Ectodermal cell (in vitro differentiated cells): ENCODE data around the gene MBNL2.
"Not testable (repeated sequence)": the region's sequence is repeated elsewhere in the genome, so short reads cannot be mapped to it uniquely, and the experiment has no call there.

Source experiments
- H3K27ac ChIP-seq: 2 replicates; pipeline ENCODE4 v1.7.0; 2013; ENCODE audit warnings: mild to moderate bottlenecking, low read depth, low read length; ENCODE audit not compliant: insufficient read depth, poor library complexity, severe bottlenecking
- H3K27me3 ChIP-seq: 2 replicates; pipeline ENCODE4 v1.7.0; 2013; ENCODE audit warnings: mild to moderate bottlenecking, low read length; ENCODE audit not compliant: insufficient read depth, control insufficient read depth, poor library complexity, severe bottlenecking
- H3K36me3 ChIP-seq: one replicate; pipeline ENCODE4 v1.7.0; 2013; ENCODE audit warnings: low read length; ENCODE audit not compliant: control insufficient read depth, insufficient read depth
- H3K4me1 ChIP-seq: one replicate; pipeline ENCODE4 v1.7.0; 2013; ENCODE audit warnings: low read length; ENCODE audit not compliant: control insufficient read depth, insufficient read depth
- H3K4me3 ChIP-seq: 2 replicates; pipeline ENCODE4 v1.7.0; 2013; ENCODE audit warnings: low read depth, low read length, control low read depth; ENCODE audit not compliant: insufficient read depth
- H3K9me3 ChIP-seq: 2 replicates; pipeline ENCODE4 v1.7.0; 2013; ENCODE audit warnings: mild to moderate bottlenecking, low read length, moderate library complexity; ENCODE audit not compliant: control insufficient read depth
- WGBS, 2 experiments: methylation state at CpG; one replicate each; pipeline ENCODE4 v1.1.7; 2013; ENCODE audit warnings: missing lambda C conversion rate in 2 of 2; 5-methylcytosine and 5-hydroxymethylcytosine counted together

MBNL2 gene

GRCh38 chr13:97342936-97343335 is 120.8 kb downstream of the MBNL2 start:
- Histone ChIP-seq H3K4me3 (no peak overlapping the region), H3K9me3 (no peaks in the 10 kb centered on the region), H3K27ac (no peak overlapping the region), H3K4me1 (no peaks in the 10 kb centered on the region), H3K27me3 (no peaks in the 10 kb centered on the region), H3K36me3 (peaks cover 5% of the 10 kb centered on the region)
- WGBS, 2 experiments: 95 to 96% methylated on average over 8 of the region's 8 CpGs

- no peaks in the 10 kb centered on the region for H3K9me3 ChIP-seq
- WGBS, 2 experiments: 60 to 64% methylated on average over 5 of the region's 5 CpGs
- H3K36me3 ChIP-seq: peaks cover 5% of the 10 kb centered on the region
- H3K4me3 ChIP-seq: no peak overlapping the region
- no peaks in the 10 kb centered on the region for H3K27me3 ChIP-seq
- H3K4me1 ChIP-seq: no peaks in the 10 kb centered on the region
- H3K27ac ChIP-seq: no peak overlapping the region
These were observed 122.4 kb downstream of the MBNL2 start for GRCh38 chr13:97344265-97345175.

- Histone ChIP-seq H3K4me1 (no peaks in the 10 kb centered on the region), H3K27ac (no peak overlapping the region), H3K4me3 (no peak overlapping the region), H3K9me3 (no peaks in the 10 kb centered on the region), H3K36me3 (peaks cover 15% of the 10 kb centered on the region), H3K27me3 (no peaks in the 10 kb centered on the region)
- 86 to 96% methylated on average over 2 of the region's 2 CpGs for WGBS, 2 experiments
These were observed 124.0 kb downstream of the MBNL2 start for GRCh38 chr13:97346097-97346496.

DNA sequence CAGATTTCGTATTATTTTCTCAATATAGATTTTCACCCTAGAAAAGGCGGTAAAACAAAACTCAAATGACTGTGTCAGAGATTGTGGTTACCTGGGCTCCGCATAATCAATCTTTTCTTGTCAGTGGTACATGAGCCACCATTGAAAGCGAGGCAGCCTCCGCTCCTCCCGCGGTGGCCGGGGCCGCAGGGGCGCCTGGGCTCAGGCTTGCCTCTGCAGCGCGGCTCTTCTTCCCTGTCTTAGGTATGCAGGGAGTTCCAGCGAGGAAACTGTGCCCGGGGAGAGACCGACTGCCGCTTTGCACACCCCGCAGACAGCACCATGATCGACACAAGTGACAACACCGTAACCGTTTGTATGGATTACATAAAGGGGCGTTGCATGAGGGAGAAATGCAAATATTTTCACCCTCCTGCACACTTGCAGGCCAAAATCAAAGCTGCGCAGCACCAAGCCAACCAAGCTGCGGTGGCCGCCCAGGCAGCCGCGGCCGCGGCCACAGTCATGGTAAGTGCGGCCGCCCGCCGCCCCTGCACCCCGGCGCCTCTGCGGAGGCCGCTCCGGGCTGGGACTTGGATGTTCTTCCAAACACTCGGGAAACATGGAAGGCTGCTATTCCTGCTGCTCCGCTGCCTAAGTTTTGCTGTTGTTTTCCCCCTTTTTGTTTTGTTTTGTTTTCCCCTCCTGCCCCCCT is 124.6 kb downstream of the MBNL2 start:
- Histone ChIP-seq H3K36me3 (peaks cover 19% of the 10 kb centered on the region), H3K27me3 (no peaks in the 10 kb centered on the region), H3K27ac (no peak overlapping the region), H3K4me1 (no peaks in the 10 kb centered on the region), H3K9me3 (no peaks in the 10 kb centered on the region), H3K4me3 (no peak overlapping the region)
- WGBS, 2 experiments: 83 to 84% methylated on average over 39 of the region's 39 CpGs

GRCh38 chr13:97347255-97347932 is 125.3 kb downstream of the MBNL2 start:
- Histone ChIP-seq H3K36me3 (peaks cover 19% of the 10 kb centered on the region), H3K27me3 (no peaks in the 10 kb centered on the region), H3K4me3 (no peak overlapping the region), H3K9me3 (no peaks in the 10 kb centered on the region), H3K4me1 (no peaks in the 10 kb centered on the region), H3K27ac (no peak overlapping the region)
- 79 to 83% methylated on average over 9 of the region's 9 CpGs for WGBS, 2 experiments

GRCh38 chr13:97348569-97349100 is 126.5 kb downstream of the MBNL2 start:
- H3K36me3 ChIP-seq: peaks cover 15% of the 10 kb centered on the region
- H3K9me3 ChIP-seq: no peaks in the 10 kb centered on the region
- no peak overlapping the region for H3K4me3 ChIP-seq
- H3K27me3 ChIP-seq: no peaks in the 10 kb centered on the region
- 92 to 94% methylated on average over 5 of the region's 5 CpGs for WGBS, 2 experiments
- no peak overlapping the region for H3K27ac ChIP-seq
- H3K4me1 ChIP-seq: no peaks in the 10 kb centered on the region

DNA sequence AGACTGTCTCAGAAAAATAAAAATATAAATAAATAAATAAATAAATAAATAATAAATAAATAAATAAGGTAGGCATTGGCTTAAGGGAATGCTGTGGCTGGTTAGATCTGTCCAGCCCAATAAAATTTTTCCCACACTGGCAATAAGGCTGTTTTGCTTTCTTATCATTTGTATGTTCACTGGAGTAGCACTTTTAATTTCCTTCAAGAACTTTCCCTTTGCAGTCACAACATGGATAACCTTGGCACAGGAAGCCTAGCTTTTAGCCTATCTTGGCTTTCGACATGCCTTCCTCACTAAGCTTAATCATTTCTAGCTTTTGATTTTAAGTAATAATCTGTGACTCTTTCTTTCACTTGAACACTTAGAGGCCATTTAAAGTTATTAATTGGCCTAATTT is 129.9 kb downstream of the MBNL2 start:
- H3K36me3 ChIP-seq: peaks cover 14% of the 10 kb centered on the region
- not testable (repeated sequence) for H3K4me3 ChIP-seq, H3K27ac ChIP-seq, H3K4me1 ChIP-seq, H3K27me3 ChIP-seq, H3K9me3 ChIP-seq
- 89 to 93% methylated on average over 1 of the region's 1 CpG for WGBS, 2 experiments

DNA sequence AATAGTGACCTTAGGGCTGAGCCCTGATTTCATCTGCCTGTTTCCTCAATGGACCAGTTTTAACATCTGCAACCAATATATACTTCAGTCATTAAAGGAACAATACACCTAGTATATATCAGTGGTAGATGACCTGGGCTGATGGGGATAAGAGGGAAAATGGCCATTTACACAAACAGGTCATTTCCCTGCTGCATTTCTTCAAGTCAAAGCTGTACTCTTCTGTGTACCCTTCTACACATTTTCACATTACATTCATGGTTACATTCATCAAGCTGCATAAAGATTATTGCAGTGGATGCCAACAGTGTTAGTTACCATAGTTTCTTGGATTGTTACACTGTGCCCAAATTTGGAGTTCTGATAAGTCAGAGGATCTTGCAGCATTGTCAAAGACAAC is 130.7 kb downstream of the MBNL2 start:
- H3K9me3 ChIP-seq: no peaks in the 10 kb centered on the region
- peaks cover 14% of the 10 kb centered on the region for H3K36me3 ChIP-seq
- H3K27ac ChIP-seq: no peak overlapping the region
- no peak overlapping the region for H3K4me3 ChIP-seq
- no peaks in the 10 kb centered on the region for H3K27me3 ChIP-seq
- no peaks in the 10 kb centered on the region for H3K4me1 ChIP-seq

DNA sequence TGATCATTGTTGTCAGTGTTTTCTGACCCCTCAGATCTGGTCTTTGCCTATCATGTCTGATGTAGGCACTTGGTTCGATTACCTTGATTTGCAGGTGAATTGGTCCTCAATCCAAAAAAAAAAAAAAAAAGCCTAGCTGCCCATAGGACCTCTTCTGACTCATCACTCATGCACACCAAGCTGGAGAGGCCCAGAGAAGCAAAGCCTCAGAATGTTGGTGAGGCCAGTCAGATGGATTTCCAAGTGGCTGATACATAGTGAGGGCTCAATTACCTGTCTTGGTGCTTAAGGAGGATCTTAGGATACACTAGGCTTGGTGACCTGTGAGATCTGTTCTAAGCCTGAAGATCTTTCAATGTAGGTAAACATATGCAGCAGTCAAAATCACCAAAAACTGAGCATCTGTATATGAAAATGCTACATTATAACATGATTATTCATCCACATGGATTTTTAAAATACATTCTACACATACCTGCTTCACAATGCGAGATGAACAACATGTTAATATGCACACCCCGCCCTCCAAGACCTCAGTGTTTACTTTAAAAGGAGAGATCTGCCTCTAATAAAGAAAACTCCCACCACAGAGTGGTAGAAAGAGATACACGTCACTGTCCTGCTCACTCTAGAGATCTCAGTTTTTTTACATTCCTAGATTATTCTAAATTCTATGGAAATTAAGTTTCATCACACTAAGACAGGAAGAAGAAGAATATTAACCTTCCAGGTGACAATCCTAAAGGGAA is 132.0 kb downstream of the MBNL2 start:
- Histone ChIP-seq H3K27ac (no peak overlapping the region), H3K4me1 (no peaks in the 10 kb centered on the region), H3K4me3 (no peak overlapping the region), H3K36me3 (peaks cover 14% of the 10 kb centered on the region), H3K9me3 (no peaks in the 10 kb centered on the region), H3K27me3 (no peaks in the 10 kb centered on the region)
- 87 to 100% methylated on average over 3 to 4 of the region's 4 CpGs for WGBS, 2 experiments
